WTC11 (cell line): ENCODE data around the gene COQ2. TPM values are rescaled to one million over a fixed set of nuclear protein-coding genes. Genes with fewer than 3 reads are reported as not detected.

Experiments
- ATAC-seq: fragments of 200-7000 bp; cut with Tn5 transposase; 2 replicates; pipeline ENCODE4 v1.10.0; 2021; ENCODE audit warnings: mild to moderate bottlenecking, moderate library complexity
- CTCF ChIA-PET: fragments of 300-600 bp; sonication (Branson Sonifier 250); formaldehyde crosslinking; loops from one replicate; lab custom pipeline; 2021; ENCODE audit warnings: antibody characterized with exemption; lab: Charles Lee
- POLR2A ChIA-PET: fragments of 350-600 bp; sonication (Branson Sonifier 250); formaldehyde crosslinking; loops from one replicate; lab custom pipeline; 2021; ENCODE audit warnings: antibody characterized with exemption; lab: Charles Lee
- DNase-seq: peaks from one replicate; pipeline ENCODE4 v3.0.0; 2021; ENCODE audit warnings: low spot score
- H3K27ac Mint-ChIP-seq: 2 replicates; pipeline ENCODE4 v1.8.0; 2021; ENCODE audit warnings: mixed read lengths
- H3K27me3 Mint-ChIP-seq: 2 replicates; pipeline ENCODE4 v1.8.0; 2021; ENCODE audit warnings: low read depth, mild to moderate bottlenecking, moderate library complexity, mixed read lengths
- H3K36me3 Mint-ChIP-seq: 2 replicates; pipeline ENCODE4 v1.8.0; 2021; ENCODE audit warnings: mixed read lengths
- H3K4me1 Mint-ChIP-seq: 2 replicates; pipeline ENCODE4 v1.8.0; 2022; ENCODE audit warnings: mixed read lengths
- H3K4me3 Mint-ChIP-seq: 2 replicates; pipeline ENCODE4 v1.8.0; 2021; ENCODE audit warnings: mild to moderate bottlenecking, moderate library complexity, mixed read lengths
- H3K9me3 Mint-ChIP-seq: 2 replicates; pipeline ENCODE4 v1.8.0; 2021; ENCODE audit warnings: mixed read lengths
- ELF4 ChIP-seq: sonication (generic); formaldehyde crosslinking; IDR thresholded peaks from 2 replicates; pipeline ENCODE4 v1.8.1; 2022; ENCODE audit warnings: low read depth, mild to moderate bottlenecking, moderate library complexity, missing genetic modification reagents
- FOXK1 ChIP-seq: sonication (generic); formaldehyde crosslinking; IDR thresholded peaks from 2 replicates; pipeline ENCODE4 v1.8.0; 2022; ENCODE audit warnings: mild to moderate bottlenecking, moderate library complexity, missing genetic modification reagents
- IRF2 ChIP-seq: sonication (generic); formaldehyde crosslinking; IDR thresholded peaks from 2 replicates; pipeline ENCODE4 v1.8.0; 2022; ENCODE audit warnings: low read depth, missing genetic modification reagents, borderline replicate concordance
- JUN ChIP-seq: sonication (generic); formaldehyde crosslinking; IDR thresholded peaks from 2 replicates; pipeline ENCODE4 v1.8.0; 2023; ENCODE audit warnings: mild to moderate bottlenecking, missing genetic modification reagents
- NFYB ChIP-seq: sonication (generic); formaldehyde crosslinking; conservative IDR thresholded peaks from 2 replicates; pipeline ENCODE4 v1.8.0; 2022; ENCODE audit warnings: low read depth, missing genetic modification reagents
- SMAD3 ChIP-seq: sonication (generic); formaldehyde crosslinking; IDR thresholded peaks from 2 replicates; pipeline ENCODE4 v1.8.0; 2022; ENCODE audit warnings: missing genetic modification reagents, mild to moderate bottlenecking, borderline replicate concordance
- ZBTB21 ChIP-seq: sonication (generic); formaldehyde crosslinking; IDR thresholded peaks from 2 replicates; pipeline ENCODE4 v1.8.1; 2023; ENCODE audit warnings: mild to moderate bottlenecking, missing genetic modification reagents, borderline replicate concordance
- ZNF317 ChIP-seq: sonication (generic); formaldehyde crosslinking; IDR thresholded peaks from 2 replicates; pipeline ENCODE4 v1.8.1; 2023; ENCODE audit warnings: low read depth, mild to moderate bottlenecking, moderate library complexity, missing genetic modification reagents, borderline replicate concordance
- ZNF396 ChIP-seq: fragments of 250-450 bp; sonication (Bioruptor Pico); IDR thresholded peaks from 2 replicates; pipeline ENCODE4 v1.8.0; 2021; ENCODE audit warnings: mild to moderate bottlenecking, moderate library complexity, borderline replicate concordance
- total RNA-seq: library from RNA; stranded (reverse); gene quantifications from 3 replicates; pipeline ENCODE4 v1.2.3, GENCODE V29; 2021
- TF ChIP-seq, protein P1 (sequence below): sonication (generic); formaldehyde crosslinking; IDR thresholded peaks from 2 replicates; pipeline ENCODE4 v1.8.1; 2023; ENCODE audit warnings: mild to moderate bottlenecking, missing genetic modification reagents, moderate library complexity
- TF ChIP-seq, protein P2 (sequence below): sonication (generic); formaldehyde crosslinking; IDR thresholded peaks from 2 replicates; pipeline ENCODE4 v1.8.1; 2023; ENCODE audit warnings: mild to moderate bottlenecking, moderate library complexity, missing genetic modification reagents
- TF ChIP-seq, protein P3 (sequence below): sonication (generic); formaldehyde crosslinking; IDR thresholded peaks from 2 replicates; pipeline ENCODE4 v1.8.1; 2022; ENCODE audit warnings: mild to moderate bottlenecking, moderate library complexity, missing genetic modification reagents
- TF ChIP-seq, protein P4 (sequence below): sonication (generic); formaldehyde crosslinking; IDR thresholded peaks from 2 replicates; pipeline ENCODE4 v1.8.0; 2022; ENCODE audit warnings: mild to moderate bottlenecking, missing genetic modification reagents
- TF ChIP-seq, protein P5 (sequence below): sonication (generic); formaldehyde crosslinking; IDR thresholded peaks from 2 replicates; pipeline ENCODE4 v1.8.1; 2023; ENCODE audit warnings: mild to moderate bottlenecking, missing genetic modification reagents, borderline replicate concordance
- TF ChIP-seq, protein P6 (sequence below): sonication (generic); formaldehyde crosslinking; IDR thresholded peaks from 2 replicates; pipeline ENCODE4 v1.8.0; 2023; ENCODE audit warnings: mild to moderate bottlenecking, missing genetic modification reagents
- TF ChIP-seq, protein P7 (sequence below): sonication (generic); formaldehyde crosslinking; IDR thresholded peaks from 2 replicates; pipeline ENCODE4 v1.8.1; 2022; ENCODE audit warnings: low read depth, missing genetic modification reagents, borderline replicate concordance
- TF ChIP-seq, protein P8 (sequence below): fragments of 250-450 bp; sonication (Bioruptor Pico); IDR thresholded peaks from 2 replicates; pipeline ENCODE4 v1.9.0; 2021; ENCODE audit warnings: mild to moderate bottlenecking

The COQ2 gene
- total RNA-seq, 1 experiment from 2014 or later, result 21.6 TPM

DNA sequence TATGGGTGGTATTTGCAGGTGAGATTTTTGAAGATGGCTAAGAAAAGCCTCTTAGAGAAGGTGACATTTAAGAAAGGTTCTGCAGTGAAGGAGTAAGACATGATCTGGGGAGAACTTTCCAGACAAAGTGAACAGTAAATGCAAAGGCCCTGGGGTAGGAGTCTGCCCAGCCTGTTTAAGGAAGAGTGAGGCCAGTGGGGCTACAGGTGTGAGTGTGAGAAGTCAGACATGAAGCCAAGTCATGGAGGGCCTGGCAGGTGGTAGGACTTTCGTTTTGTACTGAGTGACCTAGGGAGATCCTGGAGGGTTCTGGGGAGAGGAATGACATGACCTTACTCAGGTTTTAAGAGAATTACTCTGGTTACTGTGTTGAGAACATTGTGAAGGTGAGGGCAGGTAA lies 21.5 kb downstream of the COQ2 start:
- Mint-ChIP-seq H3K36me3 (peaks cover 13% of the 10 kb centered on the region), H3K27me3 (no peaks in the 10 kb centered on the region), H3K27ac (no peak overlapping the region), H3K4me3 (no peak overlapping the region), H3K9me3 (no peaks in the 10 kb centered on the region), H3K4me1 (no peaks in the 10 kb centered on the region)
- DNase-seq, result no peak
- ChIA-PET POLR2A (no interaction called here), CTCF (no interaction called here)
- no peak for ATAC-seq
- TF ChIP-seq, protein P1, sequence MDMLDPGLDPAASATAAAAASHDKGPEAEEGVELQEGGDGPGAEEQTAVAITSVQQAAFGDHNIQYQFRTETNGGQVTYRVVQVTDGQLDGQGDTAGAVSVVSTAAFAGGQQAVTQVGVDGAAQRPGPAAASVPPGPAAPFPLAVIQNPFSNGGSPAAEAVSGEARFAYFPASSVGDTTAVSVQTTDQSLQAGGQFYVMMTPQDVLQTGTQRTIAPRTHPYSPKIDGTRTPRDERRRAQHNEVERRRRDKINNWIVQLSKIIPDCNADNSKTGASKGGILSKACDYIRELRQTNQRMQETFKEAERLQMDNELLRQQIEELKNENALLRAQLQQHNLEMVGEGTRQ (CRISPR knock-in tag), result no peak
- TF ChIP-seq, protein P2, sequence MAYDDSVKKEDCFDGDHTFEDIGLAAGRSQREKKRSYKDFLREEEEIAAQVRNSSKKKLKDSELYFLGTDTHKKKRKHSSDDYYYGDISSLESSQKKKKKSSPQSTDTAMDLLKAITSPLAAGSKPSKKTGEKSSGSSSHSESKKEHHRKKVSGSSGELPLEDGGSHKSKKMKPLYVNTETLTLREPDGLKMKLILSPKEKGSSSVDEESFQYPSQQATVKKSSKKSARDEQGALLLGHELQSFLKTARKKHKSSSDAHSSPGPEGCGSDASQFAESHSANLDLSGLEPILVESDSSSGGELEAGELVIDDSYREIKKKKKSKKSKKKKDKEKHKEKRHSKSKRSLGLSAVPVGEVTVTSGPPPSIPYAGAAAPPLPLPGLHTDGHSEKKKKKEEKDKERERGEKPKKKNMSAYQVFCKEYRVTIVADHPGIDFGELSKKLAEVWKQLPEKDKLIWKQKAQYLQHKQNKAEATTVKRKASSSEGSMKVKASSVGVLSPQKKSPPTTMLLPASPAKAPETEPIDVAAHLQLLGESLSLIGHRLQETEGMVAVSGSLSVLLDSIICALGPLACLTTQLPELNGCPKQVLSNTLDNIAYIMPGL (CRISPR knock-in tag), result no peak
- TF ChIP-seq SMAD3 (CRISPR knock-in tag) (no peak), ELF4 (CRISPR knock-in tag) (no peak), NFYB (CRISPR knock-in tag) (no peak), ZBTB21 (CRISPR knock-in tag) (no peak), IRF2 (CRISPR knock-in tag) (no peak), FOXK1 (CRISPR knock-in tag) (no peak), JUN (CRISPR knock-in tag) (no peak)
- TF ChIP-seq, protein P3, sequence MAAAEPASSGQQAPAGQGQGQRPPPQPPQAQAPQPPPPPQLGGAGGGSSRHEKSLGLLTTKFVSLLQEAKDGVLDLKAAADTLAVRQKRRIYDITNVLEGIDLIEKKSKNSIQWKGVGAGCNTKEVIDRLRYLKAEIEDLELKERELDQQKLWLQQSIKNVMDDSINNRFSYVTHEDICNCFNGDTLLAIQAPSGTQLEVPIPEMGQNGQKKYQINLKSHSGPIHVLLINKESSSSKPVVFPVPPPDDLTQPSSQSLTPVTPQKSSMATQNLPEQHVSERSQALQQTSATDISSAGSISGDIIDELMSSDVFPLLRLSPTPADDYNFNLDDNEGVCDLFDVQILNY, result no peak
- TF ChIP-seq, protein P4, sequence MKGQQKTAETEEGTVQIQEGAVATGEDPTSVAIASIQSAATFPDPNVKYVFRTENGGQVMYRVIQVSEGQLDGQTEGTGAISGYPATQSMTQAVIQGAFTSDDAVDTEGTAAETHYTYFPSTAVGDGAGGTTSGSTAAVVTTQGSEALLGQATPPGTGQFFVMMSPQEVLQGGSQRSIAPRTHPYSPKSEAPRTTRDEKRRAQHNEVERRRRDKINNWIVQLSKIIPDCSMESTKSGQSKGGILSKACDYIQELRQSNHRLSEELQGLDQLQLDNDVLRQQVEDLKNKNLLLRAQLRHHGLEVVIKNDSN, result no peak

DNA sequence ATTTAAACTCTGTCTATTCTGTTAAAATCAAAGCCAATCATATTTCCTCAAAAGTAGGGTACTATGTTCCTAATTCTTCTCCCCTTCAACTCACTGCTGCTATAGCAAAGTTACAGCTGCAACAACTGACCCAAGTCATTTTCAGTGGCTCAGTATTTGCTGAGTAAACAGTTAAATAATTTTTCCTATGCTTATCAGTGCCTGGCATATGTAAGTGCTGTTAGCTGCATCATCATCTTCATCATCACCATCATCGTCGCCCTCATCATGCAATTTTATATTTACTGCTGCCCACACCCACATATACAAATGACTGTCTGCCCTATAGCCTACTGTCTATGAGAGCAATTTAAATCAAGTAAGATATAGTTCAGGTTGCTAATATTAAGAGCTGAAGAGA lies 21.9 kb downstream of the COQ2 start:
- ChIA-PET CTCF (no interaction called here), POLR2A (no interaction called here)
- Mint-ChIP-seq H3K4me3 (no peak overlapping the region), H3K36me3 (peaks cover 13% of the 10 kb centered on the region), H3K4me1 (no peaks in the 10 kb centered on the region), H3K9me3 (no peaks in the 10 kb centered on the region), H3K27ac (no peak overlapping the region), H3K27me3 (no peaks in the 10 kb centered on the region)
- ATAC-seq (no peak), DNase-seq (no peak)
- TF ChIP-seq, protein P5, sequence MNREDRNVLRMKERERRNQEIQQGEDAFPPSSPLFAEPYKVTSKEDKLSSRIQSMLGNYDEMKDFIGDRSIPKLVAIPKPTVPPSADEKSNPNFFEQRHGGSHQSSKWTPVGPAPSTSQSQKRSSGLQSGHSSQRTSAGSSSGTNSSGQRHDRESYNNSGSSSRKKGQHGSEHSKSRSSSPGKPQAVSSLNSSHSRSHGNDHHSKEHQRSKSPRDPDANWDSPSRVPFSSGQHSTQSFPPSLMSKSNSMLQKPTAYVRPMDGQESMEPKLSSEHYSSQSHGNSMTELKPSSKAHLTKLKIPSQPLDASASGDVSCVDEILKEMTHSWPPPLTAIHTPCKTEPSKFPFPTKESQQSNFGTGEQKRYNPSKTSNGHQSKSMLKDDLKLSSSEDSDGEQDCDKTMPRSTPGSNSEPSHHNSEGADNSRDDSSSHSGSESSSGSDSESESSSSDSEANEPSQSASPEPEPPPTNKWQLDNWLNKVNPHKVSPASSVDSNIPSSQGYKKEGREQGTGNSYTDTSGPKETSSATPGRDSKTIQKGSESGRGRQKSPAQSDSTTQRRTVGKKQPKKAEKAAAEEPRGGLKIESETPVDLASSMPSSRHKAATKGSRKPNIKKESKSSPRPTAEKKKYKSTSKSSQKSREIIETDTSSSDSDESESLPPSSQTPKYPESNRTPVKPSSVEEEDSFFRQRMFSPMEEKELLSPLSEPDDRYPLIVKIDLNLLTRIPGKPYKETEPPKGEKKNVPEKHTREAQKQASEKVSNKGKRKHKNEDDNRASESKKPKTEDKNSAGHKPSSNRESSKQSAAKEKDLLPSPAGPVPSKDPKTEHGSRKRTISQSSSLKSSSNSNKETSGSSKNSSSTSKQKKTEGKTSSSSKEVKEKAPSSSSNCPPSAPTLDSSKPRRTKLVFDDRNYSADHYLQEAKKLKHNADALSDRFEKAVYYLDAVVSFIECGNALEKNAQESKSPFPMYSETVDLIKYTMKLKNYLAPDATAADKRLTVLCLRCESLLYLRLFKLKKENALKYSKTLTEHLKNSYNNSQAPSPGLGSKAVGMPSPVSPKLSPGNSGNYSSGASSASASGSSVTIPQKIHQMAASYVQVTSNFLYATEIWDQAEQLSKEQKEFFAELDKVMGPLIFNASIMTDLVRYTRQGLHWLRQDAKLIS (CRISPR knock-in tag), result no peak
- TF ChIP-seq ZNF396 (CRISPR knock-in tag), result no peak
- TF ChIP-seq, protein P6, sequence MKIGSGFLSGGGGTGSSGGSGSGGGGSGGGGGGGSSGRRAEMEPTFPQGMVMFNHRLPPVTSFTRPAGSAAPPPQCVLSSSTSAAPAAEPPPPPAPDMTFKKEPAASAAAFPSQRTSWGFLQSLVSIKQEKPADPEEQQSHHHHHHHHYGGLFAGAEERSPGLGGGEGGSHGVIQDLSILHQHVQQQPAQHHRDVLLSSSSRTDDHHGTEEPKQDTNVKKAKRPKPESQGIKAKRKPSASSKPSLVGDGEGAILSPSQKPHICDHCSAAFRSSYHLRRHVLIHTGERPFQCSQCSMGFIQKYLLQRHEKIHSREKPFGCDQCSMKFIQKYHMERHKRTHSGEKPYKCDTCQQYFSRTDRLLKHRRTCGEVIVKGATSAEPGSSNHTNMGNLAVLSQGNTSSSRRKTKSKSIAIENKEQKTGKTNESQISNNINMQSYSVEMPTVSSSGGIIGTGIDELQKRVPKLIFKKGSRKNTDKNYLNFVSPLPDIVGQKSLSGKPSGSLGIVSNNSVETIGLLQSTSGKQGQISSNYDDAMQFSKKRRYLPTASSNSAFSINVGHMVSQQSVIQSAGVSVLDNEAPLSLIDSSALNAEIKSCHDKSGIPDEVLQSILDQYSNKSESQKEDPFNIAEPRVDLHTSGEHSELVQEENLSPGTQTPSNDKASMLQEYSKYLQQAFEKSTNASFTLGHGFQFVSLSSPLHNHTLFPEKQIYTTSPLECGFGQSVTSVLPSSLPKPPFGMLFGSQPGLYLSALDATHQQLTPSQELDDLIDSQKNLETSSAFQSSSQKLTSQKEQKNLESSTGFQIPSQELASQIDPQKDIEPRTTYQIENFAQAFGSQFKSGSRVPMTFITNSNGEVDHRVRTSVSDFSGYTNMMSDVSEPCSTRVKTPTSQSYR (CRISPR knock-in tag), result no peak
- TF ChIP-seq, protein P7, sequence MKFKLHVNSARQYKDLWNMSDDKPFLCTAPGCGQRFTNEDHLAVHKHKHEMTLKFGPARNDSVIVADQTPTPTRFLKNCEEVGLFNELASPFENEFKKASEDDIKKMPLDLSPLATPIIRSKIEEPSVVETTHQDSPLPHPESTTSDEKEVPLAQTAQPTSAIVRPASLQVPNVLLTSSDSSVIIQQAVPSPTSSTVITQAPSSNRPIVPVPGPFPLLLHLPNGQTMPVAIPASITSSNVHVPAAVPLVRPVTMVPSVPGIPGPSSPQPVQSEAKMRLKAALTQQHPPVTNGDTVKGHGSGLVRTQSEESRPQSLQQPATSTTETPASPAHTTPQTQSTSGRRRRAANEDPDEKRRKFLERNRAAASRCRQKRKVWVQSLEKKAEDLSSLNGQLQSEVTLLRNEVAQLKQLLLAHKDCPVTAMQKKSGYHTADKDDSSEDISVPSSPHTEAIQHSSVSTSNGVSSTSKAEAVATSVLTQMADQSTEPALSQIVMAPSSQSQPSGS (CRISPR knock-in tag), result no peak
- TF ChIP-seq ZNF317 (CRISPR knock-in tag), result no peak
- TF ChIP-seq, protein P8, sequence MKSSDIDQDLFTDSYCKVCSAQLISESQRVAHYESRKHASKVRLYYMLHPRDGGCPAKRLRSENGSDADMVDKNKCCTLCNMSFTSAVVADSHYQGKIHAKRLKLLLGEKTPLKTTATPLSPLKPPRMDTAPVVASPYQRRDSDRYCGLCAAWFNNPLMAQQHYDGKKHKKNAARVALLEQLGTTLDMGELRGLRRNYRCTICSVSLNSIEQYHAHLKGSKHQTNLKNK (CRISPR knock-in tag), result no peak
